ENCODE data around the gene RGS6. TPM values are rescaled to one million over a fixed set of nuclear protein-coding genes. Genes with fewer than 3 reads are reported as not detected.

Gene RGS6
- polyA plus RNA-seq, 3 donors: not detected

DNA sequence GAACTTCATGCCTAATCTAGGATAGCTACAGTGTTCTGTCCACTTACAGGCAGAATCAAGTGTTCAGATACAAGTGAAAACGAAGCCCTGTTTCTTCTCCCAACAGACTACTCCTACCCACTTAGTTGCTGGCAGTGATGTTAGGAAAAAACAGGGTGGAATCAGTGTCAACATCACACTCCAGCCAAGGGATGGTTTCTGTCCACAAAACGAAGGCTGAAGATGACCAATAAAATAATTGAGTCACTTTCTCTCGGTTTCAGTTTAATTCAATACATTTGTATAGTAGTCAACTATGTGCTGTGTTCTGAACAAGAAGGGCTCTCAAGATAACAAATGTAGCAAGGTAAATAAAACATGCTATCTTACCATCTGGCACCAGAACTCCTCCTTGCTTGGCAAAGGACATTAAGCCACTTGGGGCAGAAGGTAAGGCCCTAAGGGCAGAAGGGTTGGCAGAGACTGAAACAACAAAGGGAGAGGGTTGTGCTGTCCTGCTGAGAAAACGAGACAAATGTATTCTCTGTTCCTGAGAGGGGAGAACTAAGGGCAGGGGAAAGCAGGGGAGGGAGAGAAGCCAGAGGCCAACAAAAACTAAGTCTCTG, 568.1 kb downstream of the RGS6 start:
- H3K27ac ChIP-seq (ENCODE audit: low read depth in 1 of 2, low read length in 2 of 2): no peak overlapping the region
- DNase-seq: no peak
- 93% methylated on average over 1 of the region's 4 CpGs for WGBS (ENCODE audit: insufficient coverage)
- no peaks in the 10 kb centered on the region for H3K79me2 ChIP-seq (ENCODE audit: insufficient read depth, low read length)
- H3K4me3 ChIP-seq (replicated peaks in 1 of 3; ENCODE audit: low read depth in 2 of 3, low read length in 3 of 3): no peak overlapping the region
- H3K4me1 ChIP-seq (ENCODE audit: control insufficient read depth in 1 of 2, insufficient read depth in 2 of 2, low read length in 2 of 2): no peaks in the 10 kb centered on the region
- H3K27me3 ChIP-seq (ENCODE audit: control insufficient read depth in 2 of 2, insufficient read depth in 2 of 2, low read length in 2 of 2): no peaks in the 10 kb centered on the region
- TF ChIP-seq, protein P1, sequence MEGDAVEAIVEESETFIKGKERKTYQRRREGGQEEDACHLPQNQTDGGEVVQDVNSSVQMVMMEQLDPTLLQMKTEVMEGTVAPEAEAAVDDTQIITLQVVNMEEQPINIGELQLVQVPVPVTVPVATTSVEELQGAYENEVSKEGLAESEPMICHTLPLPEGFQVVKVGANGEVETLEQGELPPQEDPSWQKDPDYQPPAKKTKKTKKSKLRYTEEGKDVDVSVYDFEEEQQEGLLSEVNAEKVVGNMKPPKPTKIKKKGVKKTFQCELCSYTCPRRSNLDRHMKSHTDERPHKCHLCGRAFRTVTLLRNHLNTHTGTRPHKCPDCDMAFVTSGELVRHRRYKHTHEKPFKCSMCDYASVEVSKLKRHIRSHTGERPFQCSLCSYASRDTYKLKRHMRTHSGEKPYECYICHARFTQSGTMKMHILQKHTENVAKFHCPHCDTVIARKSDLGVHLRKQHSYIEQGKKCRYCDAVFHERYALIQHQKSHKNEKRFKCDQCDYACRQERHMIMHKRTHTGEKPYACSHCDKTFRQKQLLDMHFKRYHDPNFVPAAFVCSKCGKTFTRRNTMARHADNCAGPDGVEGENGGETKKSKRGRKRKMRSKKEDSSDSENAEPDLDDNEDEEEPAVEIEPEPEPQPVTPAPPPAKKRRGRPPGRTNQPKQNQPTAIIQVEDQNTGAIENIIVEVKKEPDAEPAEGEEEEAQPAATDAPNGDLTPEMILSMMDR (IDR thresholded peaks at IDR 0.05): no peak
- Mint-ChIP-seq H3K27ac (no peak overlapping the region), H3K4me3 (no peak overlapping the region), H3K9me3 (peaks cover 0 to 12% (median 1%) of the 10 kb centered on the region in 7 donors), H3K36me3 (no peaks in the 10 kb centered on the region), H3K27me3 (ENCODE audit: low read depth in 3 of 3) (peaks cover 2 to 5% (median 2%) of the 10 kb centered on the region in 3 donors), H3K4me1 (no peaks in the 10 kb centered on the region)
- no peaks in the 10 kb centered on the region for H3K36me3 ChIP-seq (replicated peaks in 1 of 2; ENCODE audit: control insufficient read depth in 1 of 2, insufficient read depth in 2 of 2, low read length in 2 of 2)
- no peaks in the 10 kb centered on the region for H4K20me1 ChIP-seq (ENCODE audit: insufficient read depth, low read length)
- intact Hi-C loops (cut with micrococcal nuclease): no loop called here
- no peak overlapping the region for H2AFZ ChIP-seq (ENCODE audit: insufficient read depth, low read depth, low read length, poor library complexity, severe bottlenecking)
- no peak overlapping the region for H3K9ac ChIP-seq (ENCODE audit: insufficient read depth, low read length, poor library complexity, severe bottlenecking)
- H3K4me2 ChIP-seq (replicated peaks; ENCODE audit: extremely low read depth, low read length, poor library complexity, severe bottlenecking): no peak overlapping the region
- no peaks in the 10 kb centered on the region for H3K9me3 ChIP-seq (replicated peaks in 1 of 2; ENCODE audit: control insufficient read depth in 1 of 2, insufficient read depth in 1 of 2, low read length in 2 of 2)

DNA sequence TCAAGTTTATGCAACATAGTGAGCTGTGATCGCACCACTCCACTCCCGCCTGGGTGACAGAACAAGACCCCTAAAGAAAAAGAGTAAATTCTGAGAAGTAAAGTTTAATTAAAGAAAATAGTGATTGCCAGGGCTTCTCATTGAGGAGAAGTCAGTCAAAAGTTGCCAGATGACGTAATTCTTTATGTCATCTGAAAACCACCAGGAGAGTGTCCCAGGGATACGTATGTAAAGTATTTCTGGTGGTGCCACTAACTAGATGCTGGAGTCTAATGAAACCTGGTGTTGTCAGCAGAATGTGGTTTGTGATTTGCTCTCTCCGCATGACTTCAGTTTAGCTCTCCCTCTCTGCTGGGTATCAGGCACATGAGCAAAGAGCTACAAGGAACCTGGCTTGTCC, 569.2 kb downstream of the RGS6 start:
- intact Hi-C loops (cut with micrococcal nuclease): no loop called here
- WGBS (ENCODE audit: insufficient coverage): 81% methylated on average over 3 of the region's 5 CpGs

More for the DNA sequence above, 569.2 kb downstream of the RGS6 start:
- DNase-seq: no peak
- TF ChIP-seq, protein P1 (IDR thresholded peaks at IDR 0.05): no peak
- Histone ChIP-seq H4K20me1 (ENCODE audit: insufficient read depth, low read length) (no peaks in the 10 kb centered on the region), H3K36me3 (replicated peaks in 1 of 2; ENCODE audit: control insufficient read depth in 1 of 2, insufficient read depth in 2 of 2, low read length in 2 of 2) (no peaks in the 10 kb centered on the region), H3K9ac (ENCODE audit: insufficient read depth, low read length, poor library complexity, severe bottlenecking) (no peak overlapping the region), H3K9me3 (replicated peaks in 1 of 2; ENCODE audit: control insufficient read depth in 1 of 2, insufficient read depth in 1 of 2, low read length in 2 of 2) (no peaks in the 10 kb centered on the region), H3K27ac (ENCODE audit: low read depth in 1 of 2, low read length in 2 of 2) (no peak overlapping the region), H2AFZ (ENCODE audit: insufficient read depth, low read depth, low read length, poor library complexity, severe bottlenecking) (no peak overlapping the region), H3K4me1 (ENCODE audit: control insufficient read depth in 1 of 2, insufficient read depth in 2 of 2, low read length in 2 of 2) (no peaks in the 10 kb centered on the region), H3K4me2 (replicated peaks; ENCODE audit: extremely low read depth, low read length, poor library complexity, severe bottlenecking) (no peak overlapping the region), H3K27me3 (ENCODE audit: control insufficient read depth in 2 of 2, insufficient read depth in 2 of 2, low read length in 2 of 2) (no peaks in the 10 kb centered on the region), H3K4me3 (replicated peaks in 1 of 3; ENCODE audit: low read depth in 2 of 3, low read length in 3 of 3) (no peak overlapping the region), H3K79me2 (ENCODE audit: insufficient read depth, low read length) (no peaks in the 10 kb centered on the region)
- Mint-ChIP-seq H3K9me3 (peaks cover 0 to 11% (median 0%) of the 10 kb centered on the region in 7 donors), H3K27ac (no peak overlapping the region), H3K27me3 (ENCODE audit: low read depth in 3 of 3) (peaks cover 2 to 5% (median 4%) of the 10 kb centered on the region in 3 donors), H3K36me3 (no peaks in the 10 kb centered on the region), H3K4me1 (no peaks in the 10 kb centered on the region), H3K4me3 (no peak overlapping the region)
